Progenitor cell of endocrine pancreas (in vitro differentiated cells): ENCODE measurements around the gene BTN3A1. TPM values are rescaled to one million over a fixed set of nuclear protein-coding genes. Genes with fewer than 3 reads are reported as not detected.
"Not testable (repeated sequence)": the region's sequence is repeated elsewhere in the genome, so short reads cannot be mapped to it uniquely, and the experiment has no call there.

Experiments used
- DNase-seq: peaks from one replicate; pipeline ENCODE4 v3.0.0; 2021; ENCODE audit warnings: low spot score; ENCODE audit not compliant: unreplicated experiment
- H3K27ac Mint-ChIP-seq: 2 replicates; pipeline ENCODE4 v1.8.0; 2021; ENCODE audit warnings: mild to moderate bottlenecking, moderate library complexity, mixed read lengths
- H3K27me3 Mint-ChIP-seq: 2 replicates; pipeline ENCODE4 v1.8.0; 2021; ENCODE audit warnings: mixed read lengths
- H3K36me3 Mint-ChIP-seq: 2 replicates; pipeline ENCODE4 v1.8.0; 2022; ENCODE audit warnings: mixed read lengths; ENCODE audit not compliant: insufficient read depth
- H3K4me1 Mint-ChIP-seq: 2 replicates; pipeline ENCODE4 v1.8.0; 2021; ENCODE audit warnings: low read depth, mixed read lengths
- H3K4me3 Mint-ChIP-seq: 2 replicates; pipeline ENCODE4 v1.8.0; 2021; ENCODE audit warnings: low read depth, mild to moderate bottlenecking, moderate library complexity, mixed read lengths
- H3K9me3 Mint-ChIP-seq: 2 replicates; pipeline ENCODE4 v1.8.0; 2021; ENCODE audit warnings: low read depth, mixed read lengths
- CTCF ChIP-seq: fragments of 200-600 bp; sonication (generic); IDR thresholded peaks from one replicate; pipeline ENCODE4 v1.5.0; 2021; ENCODE audit warnings: antibody characterized with exemption, mild to moderate bottlenecking; ENCODE audit not compliant: unreplicated experiment
- total RNA-seq: library from RNA; stranded (reverse); gene quantifications from 2 replicates; pipeline ENCODE4 v1.2.1, GENCODE V29; 2021

Gene BTN3A1
- total RNA-seq, 1 donor from 2014 or later = 9.6 TPM

DNA sequence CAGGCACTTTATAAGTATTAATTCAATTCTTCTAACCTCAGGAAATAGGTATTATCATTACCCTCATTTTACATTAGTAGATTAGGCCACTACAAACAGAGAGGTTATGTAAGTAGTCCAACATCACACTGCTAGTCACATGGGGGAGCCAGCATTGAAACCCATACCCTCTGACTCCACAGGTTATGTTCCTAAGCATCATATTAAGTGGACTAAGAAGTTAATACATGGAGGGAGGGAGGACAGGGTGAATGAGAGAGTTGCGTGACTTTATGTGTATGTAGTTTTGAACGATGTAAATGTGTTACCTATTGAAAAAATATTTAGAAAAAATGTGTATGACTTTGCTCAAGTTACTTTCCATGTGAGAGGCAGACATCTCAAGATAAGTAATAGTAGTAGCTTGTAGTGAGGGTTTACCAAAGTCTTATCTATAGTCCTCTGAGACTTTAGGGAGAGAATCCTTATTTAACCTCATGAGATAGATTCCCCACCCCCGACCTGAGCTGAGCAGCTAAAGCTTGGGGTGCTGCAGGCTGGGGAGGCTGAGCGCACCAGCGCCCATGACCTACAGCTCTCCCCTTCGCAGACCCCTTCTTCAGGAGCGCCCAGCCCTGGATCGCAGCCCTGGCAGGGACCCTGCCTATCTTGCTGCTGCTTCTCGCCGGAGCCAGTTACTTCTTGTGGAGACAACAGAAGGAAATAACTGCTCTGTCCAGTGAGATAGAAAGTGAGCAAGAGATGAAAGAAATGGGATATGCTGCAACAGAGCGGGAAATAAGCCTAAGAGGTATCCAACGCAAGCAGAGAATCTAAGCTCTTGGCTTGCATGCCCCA, 29.5 kb upstream of the BTN3A1 start:
- DNase-seq = no peak
- Mint-ChIP-seq H3K27me3 (no peaks in the 10 kb centered on the region), H3K4me1 (no peaks in the 10 kb centered on the region), H3K4me3 (no peak overlapping the region), H3K27ac (no peak overlapping the region), H3K36me3 (no peaks in the 10 kb centered on the region), H3K9me3 (no peaks in the 10 kb centered on the region)
- no peak for TF ChIP-seq CTCF

GRCh38 chr6:26375270-26375669, 26.8 kb upstream of the BTN3A1 start:
- H3K36me3 Mint-ChIP-seq = no peaks in the 10 kb centered on the region
- TF ChIP-seq CTCF = no peak
- no peak for DNase-seq
- no peak overlapping the region for H3K27ac Mint-ChIP-seq
- H3K4me3 Mint-ChIP-seq = no peak overlapping the region
- no peaks in the 10 kb centered on the region for H3K9me3 Mint-ChIP-seq
- no peaks in the 10 kb centered on the region for H3K27me3 Mint-ChIP-seq
- H3K4me1 Mint-ChIP-seq = no peaks in the 10 kb centered on the region

DNA sequence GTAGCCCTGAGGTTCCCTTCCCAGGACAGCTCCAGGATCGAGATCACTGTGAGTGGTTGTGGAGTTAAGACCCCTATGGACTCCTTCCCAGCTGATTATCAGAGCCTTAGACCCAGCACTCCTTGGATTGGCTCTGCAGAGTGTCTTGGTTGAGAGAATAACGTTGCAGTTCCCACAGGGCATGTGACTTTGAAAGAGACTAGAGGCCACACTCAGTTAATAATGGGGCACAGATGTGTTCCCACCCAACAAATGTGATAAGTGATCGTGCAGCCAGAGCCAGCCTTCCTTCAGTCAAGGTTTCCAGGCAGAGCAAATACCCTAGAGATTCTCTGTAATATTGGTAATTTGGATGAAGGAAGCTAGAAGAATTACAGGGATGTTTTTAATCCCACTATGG, 24.4 kb upstream of the BTN3A1 start:
- Mint-ChIP-seq H3K9me3 (no peaks in the 10 kb centered on the region), H3K4me3 (no peak overlapping the region)

GRCh38 chr6:26378143-26378542, 23.9 kb upstream of the BTN3A1 start:
- not testable (repeated sequence) for H3K4me3 Mint-ChIP-seq, H3K27me3 Mint-ChIP-seq, H3K9me3 Mint-ChIP-seq, H3K27ac Mint-ChIP-seq, H3K4me1 Mint-ChIP-seq, DNase-seq, H3K36me3 Mint-ChIP-seq

More for the DNA sequence above, 24.4 kb upstream of the BTN3A1 start:
- H3K36me3 Mint-ChIP-seq = no peaks in the 10 kb centered on the region
- H3K4me1 Mint-ChIP-seq = no peaks in the 10 kb centered on the region
- no peak for DNase-seq
- no peaks in the 10 kb centered on the region for H3K27me3 Mint-ChIP-seq
- TF ChIP-seq CTCF = no peak
- H3K27ac Mint-ChIP-seq = no peak overlapping the region

DNA sequence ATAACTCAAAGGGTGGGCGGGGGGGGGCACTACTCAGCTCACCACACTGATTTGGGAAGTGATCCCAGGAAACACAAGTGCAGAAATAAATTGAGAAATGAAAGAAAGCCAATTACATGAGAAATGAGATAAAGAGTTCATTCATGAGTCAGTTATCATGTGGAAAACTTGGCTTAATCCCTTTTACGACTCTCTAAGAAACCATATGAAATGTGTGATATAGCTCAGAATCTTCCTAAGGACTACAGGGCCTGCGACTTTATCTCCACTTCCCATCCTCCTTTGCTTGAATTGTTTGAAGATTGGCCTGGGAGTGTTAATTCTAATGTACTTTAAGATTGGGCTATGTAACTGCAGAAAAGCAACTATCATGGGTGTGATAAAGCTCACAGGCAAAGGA, 22.8 kb upstream of the BTN3A1 start:
- peaks cover 5% of the 10 kb centered on the region for H3K4me1 Mint-ChIP-seq
- no peak for DNase-seq
- H3K27me3 Mint-ChIP-seq = no peaks in the 10 kb centered on the region
- no peak overlapping the region for H3K4me3 Mint-ChIP-seq
- no peak overlapping the region for H3K27ac Mint-ChIP-seq
- no peaks in the 10 kb centered on the region for H3K9me3 Mint-ChIP-seq
- H3K36me3 Mint-ChIP-seq = no peaks in the 10 kb centered on the region
- TF ChIP-seq CTCF = no peak

DNA sequence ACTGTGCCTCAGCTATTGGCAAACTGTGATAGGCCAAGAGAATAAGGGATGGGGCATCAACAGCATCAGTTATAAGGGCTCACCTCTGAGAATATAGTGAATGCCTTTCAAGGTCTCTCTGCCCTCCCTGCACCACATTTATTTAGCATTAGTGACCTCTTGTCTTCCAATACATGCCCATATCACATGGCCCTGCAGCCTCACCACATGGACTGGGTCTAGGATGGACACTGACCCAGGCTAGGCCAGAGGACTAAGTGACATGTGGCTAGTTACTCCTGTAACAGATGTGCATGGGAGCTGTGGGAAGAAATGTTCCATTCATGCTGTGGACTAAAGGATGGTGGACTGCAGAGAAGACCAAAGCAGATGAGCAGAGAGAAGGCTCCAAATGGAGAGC, 22.3 kb upstream of the BTN3A1 start:
- no peak for TF ChIP-seq CTCF
- no peak overlapping the region for H3K27ac Mint-ChIP-seq

More for the DNA sequence above, 22.3 kb upstream of the BTN3A1 start:
- no peaks in the 10 kb centered on the region for H3K9me3 Mint-ChIP-seq
- H3K4me3 Mint-ChIP-seq = no peak overlapping the region
- no peak for DNase-seq
- H3K27me3 Mint-ChIP-seq = no peaks in the 10 kb centered on the region
- no peaks in the 10 kb centered on the region for H3K36me3 Mint-ChIP-seq
- peaks cover 5% of the 10 kb centered on the region for H3K4me1 Mint-ChIP-seq
